HG03521 (cell line): Measurements from ENCODE around the gene RGS17.
"Not testable (repeated sequence)": the region's sequence is repeated elsewhere in the genome, so short reads cannot be mapped to it uniquely, and the experiment has no call there.

Experiments used
- ATAC-seq: cut with Tn5 transposase; IDR thresholded peaks from one replicate; pipeline ENCODE4 v1.9.1; 2021; ENCODE audit warnings: mild to moderate bottlenecking, moderate library complexity; ENCODE audit not compliant: unreplicated experiment

RGS17 gene

GRCh38 chr6:153126218-153126617 is 4.9 kb downstream of the RGS17 start:
- ATAC-seq: no peak

- ATAC-seq: no peak
Measured at GRCh38 chr6:153125032-153125431, 6.0 kb downstream of the RGS17 start.

GRCh38 chr6:153123801-153124200 is 7.3 kb downstream of the RGS17 start:
- ATAC-seq: peak; percentile 55

GRCh38 chr6:153121311-153121710 is 9.8 kb downstream of the RGS17 start:
- ATAC-seq: no peak

GRCh38 chr6:153117986-153118879 is 12.8 kb downstream of the RGS17 start:
- peak; percentile 97 for ATAC-seq

GRCh38 chr6:153111082-153111481 is 20.0 kb downstream of the RGS17 start:
- not testable (repeated sequence) for ATAC-seq

GRCh38 chr6:153110612-153111011 is 20.5 kb downstream of the RGS17 start:
- not testable (repeated sequence) for ATAC-seq

GRCh38 chr6:153108315-153108714 is 22.8 kb downstream of the RGS17 start:
- ATAC-seq: no peak

GRCh38 chr6:153106021-153106420 is 25.1 kb downstream of the RGS17 start:
- ATAC-seq: no peak

- ATAC-seq: no peak
Measured at GRCh38 chr6:153104220-153104619, 26.9 kb downstream of the RGS17 start.

GRCh38 chr6:153103319-153103655 is 27.8 kb downstream of the RGS17 start:
- no peak for ATAC-seq

- ATAC-seq: no peak
Measured at GRCh38 chr6:153102605-153103318, 28.3 kb downstream of the RGS17 start.

GRCh38 chr6:153101461-153101860 is 29.6 kb downstream of the RGS17 start:
- ATAC-seq: no peak

- ATAC-seq: peak; percentile 85
Measured at GRCh38 chr6:153099636-153100035, 31.4 kb downstream of the RGS17 start.

- ATAC-seq: no peak
Measured at GRCh38 chr6:153096792-153097191, 34.3 kb downstream of the RGS17 start.

GRCh38 chr6:153096031-153096430 is 35.1 kb downstream of the RGS17 start:
- no peak for ATAC-seq

- ATAC-seq: peak; percentile 89
Measured at GRCh38 chr6:153092082-153093013, 38.7 kb downstream of the RGS17 start.

- ATAC-seq: no peak
Measured at GRCh38 chr6:153090241-153090930, 40.7 kb downstream of the RGS17 start.

- no peak for ATAC-seq
Measured at GRCh38 chr6:153088796-153089195, 42.3 kb downstream of the RGS17 start.

GRCh38 chr6:153087436-153087835 is 43.6 kb downstream of the RGS17 start:
- no peak for ATAC-seq
